SU-DHL-6 (cell line): ENCODE data around the gene RABGEF1.
A peak's percentile ranks its signal among the peaks of the same experiment; 100 is the strongest.
"Not testable (repeated sequence)": the region's sequence is repeated elsewhere in the genome, so short reads cannot be mapped to it uniquely, and the experiment has no call there.

ENCODE experiments used
- H2AFZ ChIP-seq: fragments of 200-600 bp; sonication (generic); 2 replicates; pipeline ENCODE4 v1.6.1; 2014; ENCODE audit warnings: low read depth, mild to moderate bottlenecking, moderate library complexity, mixed read lengths, antibody characterized with exemption, low read length; ENCODE audit not compliant: severe bottlenecking
- H3F3A ChIP-seq: fragments of 200-600 bp; shearing (Covaris generic); 2 replicates; pipeline ENCODE4 v1.6.0; 2016; ENCODE audit warnings: antibody characterized with exemption, mild to moderate bottlenecking; ENCODE audit not compliant: insufficient read depth
- H3K27ac ChIP-seq: fragments of 200-600 bp; sonication (generic); 2 replicates; pipeline ENCODE4 v1.5.1; 2016; ENCODE audit warnings: low read depth, mild to moderate bottlenecking, low read length, moderate library complexity, mixed read lengths
- H3K27me3 ChIP-seq: fragments of 200-600 bp; sonication (generic), shearing (Covaris generic); 2 replicates; pipeline ENCODE4 v1.6.0; 2014; ENCODE audit warnings: mild to moderate bottlenecking, low read length
- H3K36me3 ChIP-seq: fragments of 200-600 bp; sonication (generic); 2 replicates; pipeline ENCODE4 v1.6.1; 2014; ENCODE audit warnings: mild to moderate bottlenecking, low read length, mixed read lengths
- H3K4me2 ChIP-seq: fragments of 300-600, 200-600 bp; shearing (Covaris generic), sonication (generic); 2 replicates; pipeline ENCODE4 v1.6.0; 2014; ENCODE audit warnings: low read length, low read depth, mild to moderate bottlenecking; ENCODE audit not compliant: poor library complexity, severe bottlenecking
- H3K4me3 ChIP-seq: fragments of 200-600 bp; sonication (generic); 2 replicates; pipeline ENCODE4 v1.5.1; 2014; ENCODE audit warnings: antibody characterized with exemption, low read length, mild to moderate bottlenecking, mixed read lengths; ENCODE audit not compliant: insufficient read depth, poor library complexity, severe bottlenecking
- H3K79me2 ChIP-seq: fragments of 200-600 bp; sonication (generic); 2 replicates; pipeline ENCODE4 v1.6.1; 2014; ENCODE audit warnings: mild to moderate bottlenecking, low read length, moderate library complexity; ENCODE audit not compliant: insufficient read depth
- H3K9ac ChIP-seq: fragments of 200-600 bp; sonication (generic); 2 replicates; pipeline ENCODE4 v1.7.0; 2014; ENCODE audit warnings: mild to moderate bottlenecking, low read length
- H3K9me2 ChIP-seq: fragments of 200-600 bp; sonication (generic); replicated peaks from 2 replicates; pipeline ENCODE4 v1.6.1; 2014; ENCODE audit warnings: low read length; ENCODE audit not compliant: insufficient read depth
- H3K9me3 ChIP-seq: fragments of 200-600 bp; sonication (generic); 2 replicates; pipeline ENCODE4 v1.6.1; 2014; ENCODE audit warnings: low read length, mixed read lengths; ENCODE audit not compliant: insufficient read depth
- H4K20me1 ChIP-seq: fragments of 200-600 bp; sonication (generic); 2 replicates; pipeline ENCODE4 v1.6.1; 2014; ENCODE audit warnings: low read depth, mild to moderate bottlenecking, antibody characterized with exemption, low read length, moderate library complexity, mixed read lengths
- EZH2phosphoT487 ChIP-seq: fragments of 200-600 bp; sonication (generic), shearing (Covaris generic); conservative IDR thresholded peaks from 2 replicates; pipeline ENCODE4 v1.6.1; 2018; ENCODE audit warnings: mild to moderate bottlenecking, antibody characterized with exemption, low read length, moderate library complexity, mixed read lengths
- TF ChIP-seq, protein P1 (sequence below): fragments of 200-600 bp; sonication (generic); IDR thresholded peaks from one replicate; pipeline ENCODE4 v1.5.1; 2017; ENCODE audit warnings: antibody characterized with exemption, mild to moderate bottlenecking, low read length, moderate library complexity; ENCODE audit not compliant: insufficient read depth, poor library complexity, severe bottlenecking

The RABGEF1 gene

GRCh38 chr7:66839814-66840213, 99.3 kb downstream of the RABGEF1 start:
- Histone ChIP-seq H3K9ac (no peak overlapping the region), H3K27ac (no peak overlapping the region), H3K9me3 (no peaks in the 10 kb centered on the region), H3K4me3 (no peak overlapping the region), H3K36me3 (no peaks in the 10 kb centered on the region), H4K20me1 (no peaks in the 10 kb centered on the region), H3K9me2 (no peaks in the 10 kb centered on the region), H3F3A (no peaks in the 10 kb centered on the region), H3K27me3 (no peaks in the 10 kb centered on the region), H2AFZ (no peak overlapping the region), H3K4me2 (no peak overlapping the region), H3K79me2 (no peaks in the 10 kb centered on the region)
- TF ChIP-seq, protein P1, sequence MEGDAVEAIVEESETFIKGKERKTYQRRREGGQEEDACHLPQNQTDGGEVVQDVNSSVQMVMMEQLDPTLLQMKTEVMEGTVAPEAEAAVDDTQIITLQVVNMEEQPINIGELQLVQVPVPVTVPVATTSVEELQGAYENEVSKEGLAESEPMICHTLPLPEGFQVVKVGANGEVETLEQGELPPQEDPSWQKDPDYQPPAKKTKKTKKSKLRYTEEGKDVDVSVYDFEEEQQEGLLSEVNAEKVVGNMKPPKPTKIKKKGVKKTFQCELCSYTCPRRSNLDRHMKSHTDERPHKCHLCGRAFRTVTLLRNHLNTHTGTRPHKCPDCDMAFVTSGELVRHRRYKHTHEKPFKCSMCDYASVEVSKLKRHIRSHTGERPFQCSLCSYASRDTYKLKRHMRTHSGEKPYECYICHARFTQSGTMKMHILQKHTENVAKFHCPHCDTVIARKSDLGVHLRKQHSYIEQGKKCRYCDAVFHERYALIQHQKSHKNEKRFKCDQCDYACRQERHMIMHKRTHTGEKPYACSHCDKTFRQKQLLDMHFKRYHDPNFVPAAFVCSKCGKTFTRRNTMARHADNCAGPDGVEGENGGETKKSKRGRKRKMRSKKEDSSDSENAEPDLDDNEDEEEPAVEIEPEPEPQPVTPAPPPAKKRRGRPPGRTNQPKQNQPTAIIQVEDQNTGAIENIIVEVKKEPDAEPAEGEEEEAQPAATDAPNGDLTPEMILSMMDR: no peak
- TF ChIP-seq EZH2phosphoT487: no peak

DNA sequence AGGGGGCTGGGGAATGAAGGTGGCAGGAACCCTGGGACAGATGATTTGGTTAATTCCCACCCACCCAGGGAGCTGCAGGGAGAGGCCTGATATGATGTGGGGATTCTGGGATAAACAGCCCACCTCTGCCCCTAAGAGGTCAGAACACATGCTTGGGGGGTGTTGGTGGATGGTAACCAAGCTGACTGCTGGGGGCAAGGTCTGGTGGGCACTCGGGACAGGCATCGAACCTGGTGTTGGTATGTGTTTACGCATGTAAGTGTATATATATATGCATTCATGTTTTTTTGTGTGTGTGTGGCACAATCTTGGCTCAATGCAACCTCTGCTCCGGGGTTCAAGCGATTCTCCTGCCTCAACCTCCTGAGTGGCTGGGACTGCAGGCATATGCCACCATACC, 99.8 kb downstream of the RABGEF1 start:
- Histone ChIP-seq H3F3A (no peaks in the 10 kb centered on the region), H4K20me1 (no peaks in the 10 kb centered on the region), H2AFZ (no peak overlapping the region), H3K79me2 (peaks cover 4% of the 10 kb centered on the region), H3K27ac (no peak overlapping the region), H3K9me3 (no peaks in the 10 kb centered on the region), H3K4me3 (no peak overlapping the region), H3K27me3 (no peaks in the 10 kb centered on the region), H3K4me2 (no peak overlapping the region), H3K9me2 (no peaks in the 10 kb centered on the region), H3K36me3 (no peaks in the 10 kb centered on the region), H3K9ac (no peak overlapping the region)
- no peak for TF ChIP-seq EZH2phosphoT487
- TF ChIP-seq, protein P1: no peak

DNA sequence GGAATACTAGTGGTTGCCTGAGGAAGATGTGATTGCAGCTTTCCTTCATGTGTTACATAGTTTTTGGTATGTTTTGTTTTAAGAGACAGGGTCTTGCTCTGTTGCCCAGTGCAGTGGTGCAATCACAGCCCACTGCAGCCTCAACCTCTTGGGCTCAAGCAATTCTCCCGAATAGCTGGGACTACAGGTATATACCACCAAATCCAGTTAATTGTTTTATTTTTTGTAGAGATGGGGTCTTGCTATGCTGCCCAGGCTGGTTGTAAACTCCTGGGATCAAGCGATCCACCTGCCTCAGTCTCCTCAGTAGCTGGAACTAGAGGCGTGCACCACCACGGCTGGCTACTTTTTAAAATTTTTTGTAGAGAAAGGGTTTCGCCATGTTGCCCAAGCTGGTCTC, 101.4 kb downstream of the RABGEF1 start:
- H3F3A ChIP-seq: no peaks in the 10 kb centered on the region
- no peak overlapping the region for H3K4me3 ChIP-seq
- H4K20me1 ChIP-seq: no peaks in the 10 kb centered on the region
- H3K9ac ChIP-seq: no peak overlapping the region
- H2AFZ ChIP-seq: no peak overlapping the region
- TF ChIP-seq, protein P1: no peak
- no peak for TF ChIP-seq EZH2phosphoT487
- no peaks in the 10 kb centered on the region for H3K36me3 ChIP-seq
- H3K27me3 ChIP-seq: no peaks in the 10 kb centered on the region
- H3K9me2 ChIP-seq: no peaks in the 10 kb centered on the region
- H3K27ac ChIP-seq: no peak overlapping the region
- H3K9me3 ChIP-seq: no peaks in the 10 kb centered on the region
- peaks cover 7% of the 10 kb centered on the region for H3K79me2 ChIP-seq
- H3K4me2 ChIP-seq: no peak overlapping the region

GRCh38 chr7:66843492-66843891, 103.0 kb downstream of the RABGEF1 start:
- H3K79me2 ChIP-seq, H3K36me3 ChIP-seq, H2AFZ ChIP-seq, H3K27ac ChIP-seq, H3F3A ChIP-seq, H3K9me2 ChIP-seq, H4K20me1 ChIP-seq, H3K9me3 ChIP-seq, H3K27me3 ChIP-seq: not testable (repeated sequence)
- Histone ChIP-seq H3K4me2 (peak overlapping the region; percentile 88), H3K9ac (peak overlapping the region; percentile 75; the same call in 1 of the 2 replicates), H3K4me3 (peak overlapping the region; percentile 78)
